SJSA1 (cell line): ENCODE results near the gene ZBTB12. TPM values are rescaled to one million over a fixed set of nuclear protein-coding genes. Genes with fewer than 3 reads are reported as not detected.
"Not testable (repeated sequence)": the region's sequence is repeated elsewhere in the genome, so short reads cannot be mapped to it uniquely, and the experiment has no call there.

Experiments used
- DNase-seq, 2 experiments: peaks; one replicate each; pipeline ENCODE4 v3.0.0-alpha.2; 2015 to 2020; ENCODE audit warnings: low spot score in 2 of 2, low read depth in 1 of 2
- H3K27ac ChIP-seq: fragments of 250-450 bp; sonication (Bioruptor Pico); 2 replicates; pipeline ENCODE4 v1.5.1; 2020; ENCODE audit warnings: mild to moderate bottlenecking, moderate library complexity
- H3K27me3 ChIP-seq: fragments of 250-450 bp; sonication (Bioruptor Pico); replicated peaks from 2 replicates; pipeline ENCODE4 v1.5.1; 2020; ENCODE audit warnings: mild to moderate bottlenecking, moderate library complexity
- H3K36me3 ChIP-seq: fragments of 250-450 bp; sonication (Bioruptor Pico); 2 replicates; pipeline ENCODE4 v1.5.1; 2020; ENCODE audit warnings: mild to moderate bottlenecking
- H3K4me1 ChIP-seq: fragments of 250-450 bp; sonication (Bioruptor Pico); replicated peaks from 2 replicates; pipeline ENCODE4 v1.6.1; 2021; ENCODE audit warnings: mild to moderate bottlenecking
- H3K4me3 ChIP-seq: fragments of 250-450 bp; sonication (Bioruptor Pico); 2 replicates; pipeline ENCODE4 v1.5.1; 2020; ENCODE audit warnings: mild to moderate bottlenecking
- H3K9me3 ChIP-seq: fragments of 250-450 bp; sonication (Bioruptor Pico); replicated peaks from 2 replicates; pipeline ENCODE4 v1.5.1; 2020; ENCODE audit warnings: mild to moderate bottlenecking
- total RNA-seq: library from RNA; depleted of rRNA; stranded (reverse); fragments of >200 nt; shearing (Covaris generic); gene quantifications from 2 replicates; pipeline ENCODE4 v1.2.3, GENCODE V29; 2014

Gene ZBTB12
- total RNA-seq, 1 experiment from 2014 or later, result 2.0 TPM

DNA sequence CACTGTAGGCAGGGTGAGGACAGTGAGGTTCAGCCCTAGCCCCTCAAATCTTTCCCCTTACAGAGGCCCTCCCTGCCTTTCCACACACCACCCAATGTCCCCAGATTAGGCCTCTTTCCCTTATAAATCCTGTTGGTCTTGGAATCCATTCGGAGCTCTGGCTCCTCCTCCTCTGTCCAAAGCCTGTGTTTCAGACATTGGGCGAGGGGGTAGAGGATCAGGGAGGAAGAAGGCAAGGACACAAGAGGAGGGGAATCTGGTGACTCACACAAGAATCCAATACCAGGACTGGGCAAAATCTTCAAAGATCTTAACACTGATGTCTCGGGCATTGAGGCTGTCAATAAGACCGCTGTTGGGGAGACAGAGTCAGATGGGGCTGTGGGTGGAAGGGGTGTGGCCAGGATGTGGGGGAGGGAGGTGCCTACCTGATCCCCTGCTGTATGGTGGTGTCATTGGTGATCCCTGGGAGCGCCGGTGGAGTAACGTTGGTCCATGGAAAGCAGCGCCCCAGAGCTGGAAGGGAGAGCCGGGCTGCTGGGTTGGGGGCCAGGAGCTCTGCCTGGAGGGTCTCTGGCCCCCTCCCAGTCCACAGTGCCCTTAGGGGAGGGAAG, 30.7 kb downstream of the ZBTB12 start:
- Histone ChIP-seq H3K4me1 (no peaks in the 10 kb centered on the region; the same call in 1 of the 2 replicates), H3K27me3 (no peaks in the 10 kb centered on the region), H3K36me3 (no peaks in the 10 kb centered on the region), H3K27ac (no peak overlapping the region), H3K4me3 (no peak overlapping the region), H3K9me3 (no peaks in the 10 kb centered on the region; the same call in 1 of the 2 replicates)
- DNase-seq, result no peak

DNA sequence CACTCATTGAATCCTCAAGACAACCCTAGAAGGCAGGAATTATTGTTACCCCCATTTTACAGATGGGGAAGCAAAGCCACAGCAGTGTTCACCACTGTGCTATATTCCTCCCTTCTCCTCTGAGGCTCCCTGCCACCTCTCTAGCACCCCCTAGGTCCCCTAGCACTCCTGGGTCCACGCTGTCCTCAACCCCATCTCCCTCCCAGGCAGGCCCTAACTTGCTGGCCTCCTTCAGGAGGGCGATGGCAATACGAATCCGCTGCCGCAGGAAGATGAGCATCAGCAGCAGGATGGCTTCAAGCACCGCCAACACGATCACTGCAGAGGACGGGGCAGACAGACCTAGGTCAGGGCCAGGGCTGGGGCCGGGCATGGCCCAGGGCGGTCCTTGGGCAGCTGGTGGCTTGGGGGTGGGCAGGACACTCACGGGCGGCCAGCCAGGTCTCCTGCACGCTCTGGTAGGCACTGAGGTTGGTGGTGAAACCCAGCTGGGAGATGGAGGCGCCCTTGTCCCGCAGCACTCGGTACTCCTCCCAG, 31.4 kb downstream of the ZBTB12 start:
- H3K4me1 ChIP-seq, result no peaks in the 10 kb centered on the region; the same call in 1 of the 2 replicates
- H3K36me3 ChIP-seq, result no peaks in the 10 kb centered on the region
- no peak for DNase-seq
- H3K9me3 ChIP-seq, result no peaks in the 10 kb centered on the region; the same call in 1 of the 2 replicates
- no peaks in the 10 kb centered on the region for H3K27me3 ChIP-seq
- H3K4me3 ChIP-seq, result no peak overlapping the region
- no peak overlapping the region for H3K27ac ChIP-seq

DNA sequence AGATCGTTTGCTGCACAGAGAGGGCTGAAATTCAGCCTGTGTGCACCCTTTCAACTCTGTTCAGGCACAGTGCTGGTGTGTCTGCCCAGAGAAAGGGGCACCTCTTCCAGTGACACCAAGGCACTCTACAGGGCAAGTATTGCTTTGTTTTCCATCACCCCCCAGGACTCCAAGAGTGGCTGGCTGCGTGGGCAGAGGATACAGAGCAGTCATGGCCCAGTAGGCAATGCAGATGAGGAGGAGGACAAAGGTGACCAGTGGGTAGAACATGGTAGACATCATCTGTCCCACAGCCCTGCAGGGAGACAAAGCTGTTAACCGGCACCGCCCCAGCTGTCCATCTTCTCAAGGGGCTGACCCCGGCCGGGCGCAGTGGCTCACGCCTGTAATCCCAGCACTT, 32.5 kb downstream of the ZBTB12 start:
- H3K4me3 ChIP-seq, result no peak overlapping the region
- H3K9me3 ChIP-seq, result no peaks in the 10 kb centered on the region; the same call in 1 of the 2 replicates
- DNase-seq, result no peak
- H3K36me3 ChIP-seq, result no peaks in the 10 kb centered on the region
- H3K27ac ChIP-seq, result no peak overlapping the region
- no peaks in the 10 kb centered on the region for H3K27me3 ChIP-seq
- H3K4me1 ChIP-seq, result no peaks in the 10 kb centered on the region

DNA sequence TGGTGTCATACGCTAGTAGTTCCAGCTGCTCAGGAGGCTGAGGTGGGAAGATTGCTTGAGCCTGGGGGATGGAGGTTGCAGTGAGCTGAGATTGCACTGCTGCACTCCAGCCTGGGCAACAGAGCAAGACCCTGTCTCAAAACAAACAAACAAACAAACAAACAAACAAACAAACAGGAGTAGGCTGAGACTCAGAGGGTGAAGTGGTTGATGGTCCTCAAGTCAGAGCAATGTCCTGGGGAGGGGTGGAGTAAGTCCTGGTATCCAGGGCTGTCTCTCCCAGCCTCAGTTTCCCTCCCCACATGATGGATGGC, 33.3 kb downstream of the ZBTB12 start:
- not testable (repeated sequence) for H3K4me1 ChIP-seq, H3K9me3 ChIP-seq, H3K4me3 ChIP-seq, H3K36me3 ChIP-seq, H3K27ac ChIP-seq, DNase-seq, H3K27me3 ChIP-seq

DNA sequence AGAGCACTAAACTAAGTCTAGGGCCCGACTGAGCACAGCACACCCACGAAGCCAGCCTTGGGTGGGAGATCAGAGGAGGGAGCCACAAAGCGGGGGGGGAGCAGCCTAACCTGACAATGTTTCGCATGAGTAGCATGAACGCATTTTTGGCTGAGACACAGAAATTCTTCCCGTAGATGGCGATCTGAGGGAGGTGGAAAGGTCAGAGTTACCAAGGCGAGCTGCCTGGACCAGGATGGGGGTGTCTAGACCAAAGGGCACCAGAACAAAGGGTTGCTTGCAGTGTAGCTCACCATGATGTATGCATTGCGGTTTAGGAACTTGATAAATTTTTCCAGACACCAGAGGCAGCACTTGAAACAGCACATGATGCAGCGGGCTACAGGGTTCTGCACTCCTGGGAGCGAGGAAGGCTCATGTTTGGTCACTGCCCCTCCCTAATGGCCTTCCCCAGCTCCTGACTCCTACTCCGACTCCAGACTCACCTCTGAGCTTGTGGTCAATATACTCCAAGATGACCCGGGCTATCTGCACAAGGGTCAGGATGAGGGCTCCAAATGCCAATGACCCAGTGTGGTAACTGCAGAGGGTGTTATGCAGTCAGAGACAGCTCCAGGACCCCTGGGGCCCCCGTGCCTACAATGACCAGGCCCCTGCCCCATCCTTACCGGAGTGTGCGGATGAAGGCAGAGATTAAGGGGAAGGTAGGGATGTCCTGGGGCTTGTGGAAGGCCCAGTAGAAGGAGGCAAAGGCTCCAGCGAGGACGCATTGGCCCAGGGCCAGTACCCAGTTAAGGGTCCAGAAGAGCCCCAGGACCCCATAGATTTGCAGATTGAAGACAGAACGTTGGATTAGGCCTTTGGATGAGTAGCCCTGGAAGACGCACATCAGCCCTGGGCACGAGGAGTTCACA, 36.4 kb downstream of the ZBTB12 start:
- Histone ChIP-seq H3K27ac (no peak overlapping the region), H3K9me3 (no peaks in the 10 kb centered on the region), H3K27me3 (no peaks in the 10 kb centered on the region), H3K36me3 (no peaks in the 10 kb centered on the region), H3K4me3 (no peak overlapping the region), H3K4me1 (peaks cover 16% of the 10 kb centered on the region)
- DNase-seq, result no peak

DNA sequence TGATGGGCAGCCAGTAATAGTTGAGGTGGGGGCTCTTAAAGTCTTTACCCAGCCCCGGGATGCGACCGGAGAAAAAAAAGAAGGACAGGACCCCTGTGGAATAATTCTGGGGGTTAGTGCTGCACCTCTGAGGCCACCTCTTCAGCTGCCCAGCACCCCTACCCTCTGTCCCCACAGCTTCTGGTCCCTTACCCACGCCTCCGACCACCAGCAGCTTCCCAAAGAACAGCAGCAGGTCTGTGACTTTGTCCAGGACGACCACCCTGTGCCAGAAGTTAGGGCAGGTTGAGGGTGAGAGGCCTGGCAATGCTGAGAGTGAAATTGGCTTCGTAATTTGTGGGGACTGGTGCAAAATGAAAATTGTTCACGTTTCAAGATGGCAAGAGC, 37.1 kb downstream of the ZBTB12 start:
- DNase-seq, result no peak
- H3K36me3 ChIP-seq, result peaks cover 4% of the 10 kb centered on the region; the same call in 1 of the 2 replicates
- peaks cover 16% of the 10 kb centered on the region for H3K4me1 ChIP-seq
- no peak overlapping the region for H3K27ac ChIP-seq
- H3K9me3 ChIP-seq, result no peaks in the 10 kb centered on the region
- H3K4me3 ChIP-seq, result no peak overlapping the region
- H3K27me3 ChIP-seq, result no peaks in the 10 kb centered on the region

DNA sequence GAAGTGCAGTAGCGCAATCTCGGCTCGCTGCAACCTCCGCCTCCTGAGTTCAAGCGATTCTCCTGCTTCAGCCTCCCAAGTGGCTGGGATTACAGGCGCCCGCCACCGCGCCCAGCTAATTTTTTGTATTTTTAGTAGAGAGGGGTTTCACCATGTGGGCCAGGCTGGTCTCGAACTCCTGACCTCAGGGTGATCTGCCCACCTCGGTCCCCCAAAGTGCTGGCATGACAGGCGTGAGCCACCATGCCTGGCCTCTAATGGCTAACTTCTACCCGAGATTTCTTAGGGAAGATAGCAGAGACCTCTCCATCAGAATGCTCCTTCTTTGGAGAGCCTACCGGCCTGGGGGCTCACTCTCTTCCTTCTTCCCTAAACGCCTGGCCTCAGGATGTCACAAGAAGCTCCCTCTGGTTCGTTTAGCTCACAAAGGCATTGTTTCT, 37.7 kb downstream of the ZBTB12 start:
- Histone ChIP-seq H3K36me3 (peaks cover 11% of the 10 kb centered on the region; the same call in 1 of the 2 replicates), H3K4me3 (peak overlapping the region; percentile 55), H3K4me1 (peaks cover 16% of the 10 kb centered on the region)
- not testable (repeated sequence) for H3K27ac ChIP-seq, H3K9me3 ChIP-seq, H3K27me3 ChIP-seq, DNase-seq

DNA sequence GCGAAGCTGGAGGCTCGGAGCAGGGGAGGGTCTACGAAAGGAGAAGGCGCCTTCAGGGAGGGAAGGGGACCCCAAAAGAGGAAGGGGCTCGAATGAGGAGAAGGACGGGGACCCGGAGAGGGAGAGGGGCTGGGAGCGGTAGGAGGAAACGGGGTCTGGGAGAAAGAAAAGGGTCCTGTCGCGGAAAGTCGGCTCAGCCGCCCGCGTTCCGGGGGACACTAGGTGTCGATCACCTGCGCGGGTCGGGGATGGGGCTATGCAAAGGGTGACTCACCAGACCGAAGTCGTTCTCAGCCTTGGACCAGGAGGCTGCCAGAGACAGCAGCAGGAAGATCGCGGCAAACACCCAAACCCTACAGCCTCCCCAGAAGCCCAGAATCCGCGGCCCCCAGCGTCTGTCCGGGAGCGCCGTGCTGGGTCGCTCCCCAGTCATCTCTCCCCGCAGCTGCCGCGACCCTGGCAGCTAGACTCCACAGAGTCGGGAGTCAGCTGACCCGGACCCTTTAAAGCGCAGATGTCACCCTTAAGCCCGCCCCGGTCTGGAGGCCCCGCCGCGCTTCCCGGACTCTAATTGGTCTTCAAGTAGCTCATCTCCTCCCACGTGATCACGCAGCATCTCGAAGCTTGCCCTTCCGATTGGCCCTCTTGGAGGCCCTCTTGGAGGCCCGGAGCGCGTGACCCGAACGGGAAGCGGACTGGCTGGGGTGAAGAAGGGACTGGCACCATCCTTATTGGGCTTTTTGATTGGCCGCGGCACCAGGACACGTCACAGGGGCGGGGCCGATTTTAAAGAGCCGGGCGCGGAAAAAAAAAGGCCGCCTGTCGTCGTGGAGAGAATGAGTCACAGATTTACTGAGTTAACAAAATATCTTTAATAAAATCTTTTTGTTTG, 39.3 kb downstream of the ZBTB12 start, which contains the start of gene NEU1:
NEU1 (minus strand) TSS at position 478 of the 892 bp plus-strand sequence; CDS start at position 433, 45 bp downstream.
- peak; percentile 99 to 100 for DNase-seq
- Histone ChIP-seq H3K27ac (peak within 1 kb of the TSS; percentile 39), H3K4me3 (peak within 1 kb of the TSS; percentile 55), H3K36me3 (peaks cover 12% of the 10 kb centered on the region; the same call in 1 of the 2 replicates), H3K4me1 (peaks cover 16% of the 10 kb centered on the region), H3K9me3 (no peaks in the 10 kb centered on the region), H3K27me3 (no peaks in the 10 kb centered on the region)

DNA sequence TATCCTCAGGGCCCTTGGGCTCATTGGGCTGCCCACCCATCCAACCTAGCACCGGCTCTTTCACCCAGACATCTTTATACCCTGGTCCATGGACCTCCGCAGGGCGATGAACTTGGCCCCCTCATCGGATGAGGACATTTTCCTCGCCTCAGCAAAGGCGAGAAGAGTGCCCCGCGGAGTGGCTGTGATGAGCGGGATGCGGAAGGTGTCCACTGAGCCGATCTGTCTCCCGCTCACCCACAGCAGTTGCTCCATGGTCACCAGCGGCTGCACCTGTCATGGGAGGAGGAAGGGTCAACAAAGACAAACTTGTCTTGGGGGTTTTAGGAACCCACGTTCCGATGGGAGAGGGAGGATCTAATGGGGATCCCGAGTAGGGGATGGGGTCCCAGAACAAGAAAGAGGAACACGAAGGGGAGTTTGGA, 40.0 kb downstream of the ZBTB12 start:
- peak overlapping the region; percentile 55 for H3K4me3 ChIP-seq
- peaks cover 12% of the 10 kb centered on the region; the same call in 1 of the 2 replicates for H3K36me3 ChIP-seq
- no peak overlapping the region for H3K27ac ChIP-seq
- H3K9me3 ChIP-seq, result no peaks in the 10 kb centered on the region
- no peaks in the 10 kb centered on the region for H3K27me3 ChIP-seq
- DNase-seq, result no peak
- peaks cover 16% of the 10 kb centered on the region for H3K4me1 ChIP-seq

DNA sequence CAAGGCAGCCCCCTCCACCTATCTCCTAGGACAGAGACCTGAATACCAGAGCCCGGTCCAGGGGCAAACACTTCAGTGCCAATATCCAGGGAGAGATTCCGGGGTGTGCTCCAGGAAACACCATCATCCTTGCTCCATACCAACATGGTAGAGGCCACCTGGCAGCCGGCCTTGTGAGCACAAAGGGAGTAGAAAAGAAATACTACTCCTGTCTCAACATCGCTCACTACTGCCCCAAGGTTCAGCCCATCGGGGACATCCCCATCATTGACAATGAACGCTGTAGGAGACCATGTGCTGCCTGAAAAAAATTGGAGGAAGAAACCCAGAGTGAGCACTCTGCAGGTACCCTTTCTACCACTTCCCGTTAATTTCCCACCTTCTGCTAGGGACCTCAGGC, 40.7 kb downstream of the ZBTB12 start:
- no peaks in the 10 kb centered on the region for H3K9me3 ChIP-seq
- H3K27ac ChIP-seq, result no peak overlapping the region
- H3K36me3 ChIP-seq, result peaks cover 12% of the 10 kb centered on the region; the same call in 1 of the 2 replicates
- no peak for DNase-seq
- H3K4me1 ChIP-seq, result peaks cover 16% of the 10 kb centered on the region
- H3K27me3 ChIP-seq, result no peaks in the 10 kb centered on the region
- no peak overlapping the region for H3K4me3 ChIP-seq

DNA sequence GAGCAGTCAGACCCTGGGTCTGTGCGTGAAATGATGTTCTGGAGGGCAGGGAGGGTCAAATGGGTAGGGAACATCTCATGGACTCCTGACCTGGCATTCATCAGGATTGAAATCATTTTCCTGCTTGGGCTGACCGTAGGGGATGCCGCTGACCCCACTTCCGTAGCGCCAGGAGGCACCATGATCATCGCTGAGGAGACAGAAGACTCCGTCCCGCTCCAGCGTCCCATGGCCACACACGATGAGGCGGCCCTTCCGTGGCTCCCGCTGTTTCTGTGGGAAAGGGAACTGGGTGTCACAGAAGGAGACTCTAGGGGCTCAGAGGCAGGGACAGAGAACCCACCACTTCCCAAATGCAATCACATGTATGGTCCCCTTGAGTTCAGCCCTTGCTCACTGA, 41.5 kb downstream of the ZBTB12 start:
- Histone ChIP-seq H3K4me3 (no peak overlapping the region), H3K36me3 (peaks cover 12% of the 10 kb centered on the region; the same call in 1 of the 2 replicates), H3K27me3 (no peaks in the 10 kb centered on the region), H3K9me3 (no peaks in the 10 kb centered on the region), H3K4me1 (peaks cover 16% of the 10 kb centered on the region), H3K27ac (no peak overlapping the region)
- DNase-seq, result no peak

DNA sequence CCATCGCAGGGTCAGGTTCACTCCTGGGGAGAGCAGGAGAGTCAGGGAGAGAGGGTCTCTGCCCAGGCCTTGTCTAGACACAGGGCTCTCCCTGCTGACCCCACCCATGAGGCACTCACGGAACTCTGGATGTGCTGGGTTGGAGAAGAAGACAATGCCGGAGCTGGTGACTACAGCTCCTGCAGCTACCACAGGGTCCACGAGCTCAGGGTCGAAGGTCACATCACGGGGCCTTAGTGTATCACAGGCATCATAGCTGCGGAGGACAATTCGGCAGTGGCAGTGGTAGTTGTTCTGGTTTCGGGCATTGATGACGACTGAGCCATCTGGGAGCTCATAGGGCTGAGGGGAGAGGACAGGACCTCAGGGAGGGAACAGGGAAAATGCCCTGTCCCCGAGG, 42.0 kb downstream of the ZBTB12 start:
- DNase-seq, result no peak
- Histone ChIP-seq H3K27me3 (no peaks in the 10 kb centered on the region), H3K4me1 (peaks cover 16% of the 10 kb centered on the region), H3K27ac (no peak overlapping the region), H3K9me3 (no peaks in the 10 kb centered on the region), H3K36me3 (peaks cover 12% of the 10 kb centered on the region; the same call in 1 of the 2 replicates), H3K4me3 (no peak overlapping the region)

DNA sequence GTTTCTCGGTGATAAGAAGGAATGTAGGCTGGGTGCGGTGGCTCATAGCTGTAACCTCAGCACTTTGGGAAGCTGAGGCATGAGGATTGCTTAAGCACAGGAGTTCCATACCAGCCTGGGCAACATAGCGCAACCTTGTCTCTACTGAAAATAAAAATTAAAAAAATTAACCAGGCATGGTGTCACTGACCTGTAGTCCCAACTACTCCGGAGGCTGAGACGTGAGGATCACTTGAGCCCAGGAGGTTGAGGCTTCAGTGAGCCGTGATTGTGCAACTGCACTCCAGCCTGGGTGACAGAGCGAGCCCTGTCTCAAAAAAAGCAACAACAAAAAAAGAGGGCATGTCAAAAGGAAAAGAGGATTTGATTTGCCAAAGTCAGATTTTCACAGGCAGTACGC, 43.2 kb downstream of the ZBTB12 start:
- Histone ChIP-seq H3K4me3 (no peak overlapping the region), H3K27me3 (no peaks in the 10 kb centered on the region), H3K36me3 (peaks cover 12% of the 10 kb centered on the region; the same call in 1 of the 2 replicates), H3K9me3 (no peaks in the 10 kb centered on the region), H3K4me1 (peaks cover 12% of the 10 kb centered on the region), H3K27ac (no peak overlapping the region)
- DNase-seq, result no peak
